Head of caudate nucleus (tissue), 42 donors: ENCODE measurements around the gene KLRK1.
"Not testable (repeated sequence)": the region's sequence is repeated elsewhere in the genome, so short reads cannot be mapped to it uniquely, and the experiment has no call there.

Experiments
- DNase-seq, 42 donors: peaks; one replicate each; pipeline versions ENCODE4 v3.0.0 to v3.0.0-alpha.2; 2020 to 2021; ENCODE audit warnings: mixed read lengths in 7 of 42
- intact Hi-C: fragments of 100-400 bp; cut with DNase I; formaldehyde crosslinking; loops from one replicate; pipeline ENCODE4 v1.15.0; 2022

KLRK1 gene

GRCh38 chr12:10336196-10336595 lies 53.6 kb downstream of the KLRK1 start:
- DNase-seq, intact Hi-C loops: not testable (repeated sequence)

DNA sequence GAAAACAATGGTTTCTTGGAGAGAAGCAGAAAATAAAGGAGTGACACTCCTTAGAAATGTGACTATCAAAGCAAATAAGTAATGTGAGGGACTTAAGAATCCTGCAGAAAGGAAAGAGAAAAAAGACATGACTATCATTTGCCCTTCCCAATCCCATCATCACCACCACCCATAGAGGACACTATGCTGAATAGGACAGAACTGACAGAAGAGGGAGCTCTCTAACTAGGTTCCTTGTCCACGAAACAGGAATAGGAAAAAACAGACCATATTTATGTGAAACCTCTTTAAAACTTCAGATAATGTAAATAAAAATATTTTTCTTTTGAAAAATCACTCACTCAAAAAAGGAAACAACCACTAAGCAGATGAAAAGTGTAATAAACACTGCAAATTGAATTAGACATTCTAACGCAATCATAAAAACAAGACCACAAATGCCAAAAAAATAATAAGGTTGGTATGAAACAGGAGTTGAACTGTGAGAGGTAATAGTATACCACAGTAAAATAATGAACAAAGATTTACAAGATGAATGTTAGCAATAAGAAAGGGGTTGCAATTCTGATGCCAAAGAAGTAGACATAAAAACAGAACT lies 58.1 kb downstream of the KLRK1 start:
- intact Hi-C loops, result loop anchor here (5.0 kb wide), 1 partner anchor 231 kb away; no protein-coding TSS in a partner anchor
- DNase-seq, result peak in 12 of 42 donors; percentile 4 to 70 (median 34)

DNA sequence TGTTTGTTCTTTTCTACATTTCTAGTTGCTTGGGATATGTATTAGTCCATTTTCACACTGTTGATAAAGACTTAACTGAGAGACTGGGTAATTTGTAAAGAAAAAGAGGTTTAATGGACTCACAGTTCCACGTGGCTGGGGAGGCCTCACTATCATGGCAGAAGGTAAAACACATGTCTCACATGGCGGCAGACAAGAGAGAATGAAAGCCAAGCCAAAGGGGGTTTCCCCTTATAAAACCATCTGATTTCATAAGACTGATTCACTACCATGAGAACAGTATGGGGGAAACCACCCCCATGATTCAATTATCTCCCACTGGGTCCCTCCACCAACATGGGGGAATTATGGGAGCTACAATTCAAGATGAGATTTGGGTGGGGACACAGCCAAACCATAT lies 61.1 kb downstream of the KLRK1 start:
- DNase-seq, result not testable (repeated sequence)

More for the DNA sequence above, 61.1 kb downstream of the KLRK1 start:
- intact Hi-C loops, result not testable (repeated sequence)
